ENCODE data around the gene AFAP1L1. TPM values are rescaled to one million over a fixed set of nuclear protein-coding genes. Genes with fewer than 3 reads are reported as not detected.

The AFAP1L1 gene
- total RNA-seq, 1 experiment from 2014 or later = 15.2 TPM

GRCh38 chr5:149344151-149344550 lies 72.5 kb downstream of the AFAP1L1 start:
- in situ Hi-C loops (cut with HindIII; ENCODE audit: low pct_unique_long_range_greater_than_20kb, low sequenced_read_pairs) = no loop called here
- Histone ChIP-seq H3K36me3 (ENCODE audit: control insufficient read depth, insufficient read depth, low read length) (peaks cover 16% of the 10 kb centered on the region), H3K27me3 (ENCODE audit: control insufficient read depth, insufficient read depth, low read length) (no peaks in the 10 kb centered on the region), H3K4me1 (ENCODE audit: control insufficient read depth, insufficient read depth, low read length) (peaks cover 7% of the 10 kb centered on the region), H3K27ac (ENCODE audit: low read length) (peak overlapping the region; percentile 96), H3K4me3 (ENCODE audit: low read depth in 2 of 2, low read length in 2 of 2) (peak overlapping the region; percentile 82 to 89), H3K9me3 (ENCODE audit: control insufficient read depth, insufficient read depth, low read depth, low read length) (no peaks in the 10 kb centered on the region)
- no TSS peak for BruUV-seq (replicated peaks)
- DNase-seq (ENCODE audit: low read depth, low spot score) (no peak), ATAC-seq (no peak)
- POLR2A ChIA-PET = interaction anchor here (0.6 kb wide), 1 partner anchor 717 kb away, joined by 3 read pairs; no protein-coding TSS in a partner anchor
- intact Hi-C loops (cut with micrococcal nuclease; ENCODE audit: unreplicated experiment) = no loop called here
- CTCF ChIA-PET = no interaction called here
- TF ChIP-seq TCF7L2 (IDR thresholded peaks at IDR 0.05; ENCODE audit: low read depth, low read length) = no peak
- TF ChIP-seq CTCF (IDR thresholded peaks at IDR 0.05) = no peak
- no peak for TF ChIP-seq SIN3A (IDR thresholded peaks at IDR 0.05; ENCODE audit: borderline replicate concordance, insufficient read depth, low read depth, low read length)
- TF ChIP-seq, protein P1, sequence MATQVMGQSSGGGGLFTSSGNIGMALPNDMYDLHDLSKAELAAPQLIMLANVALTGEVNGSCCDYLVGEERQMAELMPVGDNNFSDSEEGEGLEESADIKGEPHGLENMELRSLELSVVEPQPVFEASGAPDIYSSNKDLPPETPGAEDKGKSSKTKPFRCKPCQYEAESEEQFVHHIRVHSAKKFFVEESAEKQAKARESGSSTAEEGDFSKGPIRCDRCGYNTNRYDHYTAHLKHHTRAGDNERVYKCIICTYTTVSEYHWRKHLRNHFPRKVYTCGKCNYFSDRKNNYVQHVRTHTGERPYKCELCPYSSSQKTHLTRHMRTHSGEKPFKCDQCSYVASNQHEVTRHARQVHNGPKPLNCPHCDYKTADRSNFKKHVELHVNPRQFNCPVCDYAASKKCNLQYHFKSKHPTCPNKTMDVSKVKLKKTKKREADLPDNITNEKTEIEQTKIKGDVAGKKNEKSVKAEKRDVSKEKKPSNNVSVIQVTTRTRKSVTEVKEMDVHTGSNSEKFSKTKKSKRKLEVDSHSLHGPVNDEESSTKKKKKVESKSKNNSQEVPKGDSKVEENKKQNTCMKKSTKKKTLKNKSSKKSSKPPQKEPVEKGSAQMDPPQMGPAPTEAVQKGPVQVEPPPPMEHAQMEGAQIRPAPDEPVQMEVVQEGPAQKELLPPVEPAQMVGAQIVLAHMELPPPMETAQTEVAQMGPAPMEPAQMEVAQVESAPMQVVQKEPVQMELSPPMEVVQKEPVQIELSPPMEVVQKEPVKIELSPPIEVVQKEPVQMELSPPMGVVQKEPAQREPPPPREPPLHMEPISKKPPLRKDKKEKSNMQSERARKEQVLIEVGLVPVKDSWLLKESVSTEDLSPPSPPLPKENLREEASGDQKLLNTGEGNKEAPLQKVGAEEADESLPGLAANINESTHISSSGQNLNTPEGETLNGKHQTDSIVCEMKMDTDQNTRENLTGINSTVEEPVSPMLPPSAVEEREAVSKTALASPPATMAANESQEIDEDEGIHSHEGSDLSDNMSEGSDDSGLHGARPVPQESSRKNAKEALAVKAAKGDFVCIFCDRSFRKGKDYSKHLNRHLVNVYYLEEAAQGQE (IDR thresholded peaks at IDR 0.05; ENCODE audit: insufficient read depth in 1 of 2, low read depth in 2 of 2, low read length in 1 of 2) = no peak
- TF ChIP-seq POLR2AphosphoS5 (IDR thresholded peaks at IDR 0.05; ENCODE audit: low read depth, low read length) = no peak

DNA sequence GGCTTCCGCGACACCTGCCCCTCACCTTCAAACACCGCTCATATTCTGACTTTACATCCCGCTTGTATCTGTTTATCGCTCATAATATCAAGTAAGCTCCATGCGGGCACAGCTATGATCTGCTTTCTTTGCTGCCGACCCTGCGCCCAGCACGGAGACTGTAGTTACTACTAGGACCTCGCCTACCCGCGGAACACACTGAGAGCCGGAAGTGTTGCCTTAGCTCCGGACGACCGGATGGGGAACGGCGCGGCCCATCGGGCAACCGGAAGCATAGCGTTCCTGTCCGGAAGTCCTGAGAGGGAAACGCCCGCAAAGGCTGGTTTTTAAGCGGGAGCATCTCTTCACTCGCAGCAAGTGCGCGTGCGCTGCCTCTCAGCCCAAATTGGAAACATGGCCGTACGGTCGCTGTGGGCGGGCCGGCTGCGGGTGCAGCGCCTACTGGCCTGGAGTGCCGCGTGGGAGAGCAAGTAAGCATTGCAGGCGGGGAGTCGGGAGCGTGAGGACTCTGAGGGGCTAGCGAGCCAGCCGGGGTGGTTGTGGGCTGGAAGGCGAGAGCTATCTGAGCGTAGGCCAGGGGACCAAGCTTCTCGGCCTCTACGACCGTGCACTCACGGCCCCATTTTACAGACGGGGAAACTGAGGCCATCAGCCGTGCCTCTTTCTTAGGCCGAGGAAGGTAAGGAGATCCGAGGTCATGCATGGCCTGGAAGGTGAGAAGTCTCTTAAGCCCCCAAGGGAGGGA lies 73.7 kb downstream of the AFAP1L1 start, which contains the start of gene GRPEL2:
Gene GRPEL2, plus strand, starts transcription at position 353 of the 745 bp plus-strand sequence. Its CDS starts 41 bp downstream, at position 394.
- Histone ChIP-seq H3K4me1 (ENCODE audit: control insufficient read depth, insufficient read depth, low read length) (peaks cover 7% of the 10 kb centered on the region), H3K27me3 (ENCODE audit: control insufficient read depth, insufficient read depth, low read length) (no peaks in the 10 kb centered on the region), H3K27ac (ENCODE audit: low read length) (peak within 1 kb of the TSS; percentile 96), H3K36me3 (ENCODE audit: control insufficient read depth, insufficient read depth, low read length) (peaks cover 25% of the 10 kb centered on the region), H3K4me3 (ENCODE audit: low read depth in 2 of 2, low read length in 2 of 2) (peak within 1 kb of the TSS; percentile 82 to 89), H3K9me3 (ENCODE audit: control insufficient read depth, insufficient read depth, low read depth, low read length) (no peaks in the 10 kb centered on the region)
- ChIA-PET POLR2A (interaction anchor here (0.6 to 1.4 kb wide), 4 partner anchors 11 to 1413 kb away, joined by 3 to 4 read pairs (median 3); no protein-coding TSS in a partner anchor), CTCF (no interaction called here)
- no TSS peak for BruUV-seq (replicated peaks)
- DNase-seq (ENCODE audit: low read depth, low spot score) = peak; percentile 88
- in situ Hi-C loops (cut with HindIII; ENCODE audit: low pct_unique_long_range_greater_than_20kb, low sequenced_read_pairs) = no loop called here
- intact Hi-C loops (cut with micrococcal nuclease; ENCODE audit: unreplicated experiment) = no loop called here
- TF ChIP-seq SIN3A (IDR thresholded peaks at IDR 0.05; ENCODE audit: borderline replicate concordance, insufficient read depth, low read depth, low read length) (peak; percentile 52; the same call in 1 of the 2 replicates), CTCF (IDR thresholded peaks at IDR 0.05) (no peak), POLR2AphosphoS5 (IDR thresholded peaks at IDR 0.05; ENCODE audit: low read depth, low read length) (peak; percentile 86), TCF7L2 (IDR thresholded peaks at IDR 0.05; ENCODE audit: low read depth, low read length) (0 out of 2 replicates have a peak, but pooled peaks have one; percentile 19)
- TF ChIP-seq, protein P1 (IDR thresholded peaks at IDR 0.05; ENCODE audit: insufficient read depth in 1 of 2, low read depth in 2 of 2, low read length in 1 of 2) = no peak
- peak; percentile 100 for ATAC-seq
